Measurements from ENCODE around the gene CHRNA4. TPM values are rescaled to one million over a fixed set of nuclear protein-coding genes. Genes with fewer than 3 reads are reported as not detected.

The CHRNA4 gene
- total RNA-seq, 1 donor from 2014 or later: not detected

DNA sequence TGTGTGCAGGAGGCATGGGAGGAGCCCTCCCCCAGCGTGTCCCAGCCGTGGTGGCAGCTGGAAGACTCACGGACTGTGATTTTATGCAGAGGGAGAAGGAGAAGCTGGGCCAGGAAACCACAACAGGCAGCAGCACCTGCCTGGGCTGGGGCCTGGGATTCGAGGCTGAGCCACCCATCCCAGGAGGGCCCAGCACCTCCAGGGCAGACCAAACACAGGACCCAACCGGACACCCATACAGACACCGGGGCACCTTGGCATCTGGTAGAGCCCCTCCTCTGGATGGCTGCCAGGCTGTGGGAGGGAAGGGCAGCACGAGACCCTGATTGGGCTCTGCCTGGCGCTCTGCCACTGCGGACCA, 41.7 kb upstream of the CHRNA4 start:
- TF ChIP-seq, protein P1, sequence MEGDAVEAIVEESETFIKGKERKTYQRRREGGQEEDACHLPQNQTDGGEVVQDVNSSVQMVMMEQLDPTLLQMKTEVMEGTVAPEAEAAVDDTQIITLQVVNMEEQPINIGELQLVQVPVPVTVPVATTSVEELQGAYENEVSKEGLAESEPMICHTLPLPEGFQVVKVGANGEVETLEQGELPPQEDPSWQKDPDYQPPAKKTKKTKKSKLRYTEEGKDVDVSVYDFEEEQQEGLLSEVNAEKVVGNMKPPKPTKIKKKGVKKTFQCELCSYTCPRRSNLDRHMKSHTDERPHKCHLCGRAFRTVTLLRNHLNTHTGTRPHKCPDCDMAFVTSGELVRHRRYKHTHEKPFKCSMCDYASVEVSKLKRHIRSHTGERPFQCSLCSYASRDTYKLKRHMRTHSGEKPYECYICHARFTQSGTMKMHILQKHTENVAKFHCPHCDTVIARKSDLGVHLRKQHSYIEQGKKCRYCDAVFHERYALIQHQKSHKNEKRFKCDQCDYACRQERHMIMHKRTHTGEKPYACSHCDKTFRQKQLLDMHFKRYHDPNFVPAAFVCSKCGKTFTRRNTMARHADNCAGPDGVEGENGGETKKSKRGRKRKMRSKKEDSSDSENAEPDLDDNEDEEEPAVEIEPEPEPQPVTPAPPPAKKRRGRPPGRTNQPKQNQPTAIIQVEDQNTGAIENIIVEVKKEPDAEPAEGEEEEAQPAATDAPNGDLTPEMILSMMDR (IDR thresholded peaks at IDR 0.05): no peak
- H3K36me3 ChIP-seq: no peaks in the 10 kb centered on the region
- no peaks in the 10 kb centered on the region for H3K9me3 ChIP-seq
- H3K27me3 ChIP-seq (ENCODE audit: low read depth): peaks cover 2% of the 10 kb centered on the region
- H3K4me3 ChIP-seq: no peak overlapping the region
- ATAC-seq (no peak), DNase-seq (no peak)
- H3K4me1 ChIP-seq: no peaks in the 10 kb centered on the region
- intact Hi-C loops (cut with DNase I): no loop called here
- no peak overlapping the region for H3K27ac ChIP-seq

DNA sequence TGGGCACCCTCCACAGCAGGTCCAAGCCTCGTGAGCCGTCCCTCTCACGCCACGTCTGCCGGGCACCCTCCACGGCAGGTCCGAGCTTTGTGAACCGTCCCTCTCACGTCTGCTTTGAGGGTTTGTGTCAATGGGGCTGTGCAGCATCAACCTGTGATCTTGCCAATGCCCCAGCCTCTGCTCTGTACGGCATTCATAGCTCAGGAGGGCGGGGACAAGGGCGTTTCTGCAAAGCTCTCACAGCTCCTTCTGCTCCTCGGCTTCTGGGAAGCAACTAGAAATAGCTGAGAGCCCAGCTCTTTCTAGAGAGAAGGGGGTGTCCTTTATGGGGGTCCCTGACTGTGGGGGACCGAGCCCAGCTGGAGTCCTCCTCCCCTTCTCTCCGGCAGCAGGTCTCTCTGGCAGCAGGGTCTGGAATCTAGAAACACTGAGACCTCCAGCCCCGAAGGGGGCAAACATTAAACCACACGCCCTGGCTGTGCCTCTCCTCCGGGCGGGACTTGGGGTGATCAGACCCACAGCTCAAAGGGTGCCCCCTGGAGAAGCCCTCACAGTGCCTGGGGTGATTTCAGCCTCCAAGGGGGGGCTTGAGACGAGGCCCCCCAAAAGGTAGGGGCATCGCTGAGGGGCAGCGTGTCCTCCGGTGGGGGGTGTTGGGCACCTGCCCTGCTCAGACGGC, 41.2 kb upstream of the CHRNA4 start:
- H3K4me1 ChIP-seq: no peaks in the 10 kb centered on the region
- H3K27me3 ChIP-seq (ENCODE audit: low read depth): peaks cover 7% of the 10 kb centered on the region
- TF ChIP-seq, protein P1 (IDR thresholded peaks at IDR 0.05): no peak
- no peak for ATAC-seq
- H3K4me3 ChIP-seq: no peak overlapping the region
- no peaks in the 10 kb centered on the region for H3K9me3 ChIP-seq
- no peak overlapping the region for H3K27ac ChIP-seq
- DNase-seq: no peak
- intact Hi-C loops (cut with DNase I): no loop called here
- no peaks in the 10 kb centered on the region for H3K36me3 ChIP-seq

DNA sequence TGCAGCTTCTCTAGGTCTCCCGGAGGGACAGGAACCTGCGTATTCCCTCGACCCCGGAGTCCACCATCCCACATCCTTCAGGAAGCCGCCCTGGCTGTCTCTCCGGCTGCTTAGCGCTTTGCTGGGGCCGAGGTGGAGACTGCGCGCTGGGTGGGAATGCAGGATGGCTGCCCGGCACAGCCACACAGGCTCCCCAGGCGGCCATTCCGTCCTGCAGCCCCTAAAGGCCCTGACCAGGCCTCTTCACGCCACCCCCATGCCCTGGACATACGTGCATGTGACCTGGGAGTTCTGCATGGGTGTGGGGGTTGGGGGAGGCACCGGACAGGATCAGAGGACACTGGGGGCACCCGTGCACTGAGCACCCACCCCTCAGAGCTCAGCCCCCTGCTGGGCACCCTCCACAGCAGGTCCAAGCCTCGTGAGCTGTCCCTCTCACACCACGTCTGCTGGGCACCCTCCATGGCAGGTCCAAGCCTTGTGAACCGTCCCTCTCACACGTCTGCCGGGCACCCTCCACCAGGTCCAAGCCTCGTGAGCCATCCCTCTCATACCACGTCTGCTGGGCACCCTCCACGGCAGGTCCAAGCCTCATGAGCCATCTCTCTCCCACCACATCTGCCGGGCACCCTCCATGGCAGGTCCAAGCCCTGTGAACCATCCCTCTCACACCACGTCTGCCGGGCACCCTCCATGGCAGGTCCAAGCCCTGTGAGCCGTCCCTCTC, 40.4 kb upstream of the CHRNA4 start:
- ATAC-seq: no peak
- Histone ChIP-seq H3K4me3 (no peak overlapping the region), H3K27me3 (ENCODE audit: low read depth) (peaks cover 7% of the 10 kb centered on the region), H3K36me3 (no peaks in the 10 kb centered on the region), H3K27ac (no peak overlapping the region), H3K9me3 (no peaks in the 10 kb centered on the region), H3K4me1 (no peaks in the 10 kb centered on the region)
- DNase-seq: no peak
- intact Hi-C loops (cut with DNase I): no loop called here
- TF ChIP-seq, protein P1 (IDR thresholded peaks at IDR 0.05): no peak

DNA sequence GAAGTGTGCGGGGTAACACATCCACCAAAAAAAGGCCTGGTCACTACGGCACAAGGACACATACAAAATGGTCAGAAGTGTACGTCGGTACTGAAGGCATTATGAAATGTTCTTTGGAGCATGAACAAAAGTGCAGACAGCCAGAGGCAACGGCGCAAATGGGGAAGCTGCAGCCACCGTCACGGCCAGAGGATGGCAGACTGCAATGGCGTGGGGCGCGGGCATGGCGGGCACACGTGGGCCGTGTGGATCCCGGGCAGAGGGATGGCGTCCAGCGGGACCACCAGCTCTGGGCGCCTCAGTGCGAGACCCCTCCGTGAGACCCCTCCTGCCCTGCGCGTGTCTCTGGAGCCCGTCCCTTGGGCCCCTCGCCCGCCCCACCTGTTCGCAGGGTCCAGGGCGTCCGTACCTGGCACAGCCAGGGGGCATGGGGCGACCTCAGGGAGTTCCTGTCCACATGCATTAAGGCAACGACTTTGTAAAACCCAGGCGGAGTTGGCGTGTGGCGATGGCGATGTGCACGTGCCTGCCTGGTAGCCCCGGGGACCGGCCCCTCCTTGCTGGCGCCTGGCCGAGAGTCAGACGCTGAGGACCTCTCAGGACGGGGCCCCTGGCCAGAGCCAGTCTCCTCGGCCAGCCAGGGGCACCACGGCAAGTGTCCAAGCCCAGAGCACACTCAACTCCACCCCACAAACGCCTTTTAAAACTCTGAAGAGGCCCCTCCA, 39.5 kb upstream of the CHRNA4 start:
- Histone ChIP-seq H3K27me3 (ENCODE audit: low read depth) (peaks cover 7% of the 10 kb centered on the region), H3K4me1 (no peaks in the 10 kb centered on the region), H3K36me3 (no peaks in the 10 kb centered on the region), H3K27ac (no peak overlapping the region), H3K9me3 (no peaks in the 10 kb centered on the region), H3K4me3 (no peak overlapping the region)
- TF ChIP-seq, protein P1 (IDR thresholded peaks at IDR 0.05): no peak
- no peak for ATAC-seq
- DNase-seq: no peak
- intact Hi-C loops (cut with DNase I): no loop called here

DNA sequence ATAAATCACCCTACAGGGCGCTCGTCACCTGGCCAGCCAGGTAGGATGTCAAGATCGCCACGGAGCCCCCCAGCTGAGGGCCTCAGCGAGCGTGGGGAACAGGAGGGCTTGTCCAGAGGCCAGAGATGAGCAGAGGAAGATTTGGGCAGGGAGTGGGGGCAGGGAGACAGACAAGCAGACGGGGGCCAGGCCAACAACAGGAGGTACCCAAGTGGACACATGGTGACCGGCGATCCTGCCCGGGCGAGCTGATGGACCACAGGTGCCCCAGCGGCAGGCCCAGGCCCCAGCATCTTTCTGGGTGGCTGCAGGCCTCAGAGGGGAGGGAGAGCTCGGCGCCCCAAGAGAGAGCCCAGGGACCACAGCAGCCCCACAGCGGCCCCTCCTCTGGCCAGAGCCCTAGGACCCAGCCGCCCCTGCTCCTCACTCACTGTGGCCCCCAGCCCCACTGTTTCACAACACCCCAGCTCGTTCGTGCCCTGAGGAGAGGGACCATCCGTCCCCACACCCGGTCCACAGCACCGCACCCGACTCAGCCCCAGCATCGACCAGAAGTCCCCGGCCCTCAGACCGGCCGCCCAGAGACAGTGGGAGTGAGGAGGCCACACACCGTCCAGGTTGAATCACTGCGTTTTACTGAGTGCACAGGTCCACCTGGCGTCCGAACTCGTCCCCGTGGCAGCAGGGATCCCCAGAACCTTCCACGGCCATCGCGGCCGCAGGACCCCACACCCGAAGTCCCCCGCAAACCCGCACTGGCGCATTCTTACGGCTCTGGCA, 38.6 kb upstream of the CHRNA4 start:
- Histone ChIP-seq H3K36me3 (no peaks in the 10 kb centered on the region), H3K27me3 (ENCODE audit: low read depth) (peaks cover 14% of the 10 kb centered on the region)
- TF ChIP-seq, protein P1 (IDR thresholded peaks at IDR 0.05): no peak

More for the DNA sequence above, 38.6 kb upstream of the CHRNA4 start:
- DNase-seq (no peak), ATAC-seq (no peak)
- Histone ChIP-seq H3K9me3 (no peaks in the 10 kb centered on the region), H3K27ac (no peak overlapping the region), H3K4me1 (no peaks in the 10 kb centered on the region), H3K4me3 (no peak overlapping the region)
- intact Hi-C loops (cut with DNase I): no loop called here

Measured in lower lobe of right lung (tissue), 2 donors.